Activated CD4-positive, alpha-beta T cell treated with anti-CD3 and anti-CD28 coated beads, Interleukin-2, amount 10 ng/mL, durations not matched to agents 7 days and 5 days (primary cell): ENCODE measurements around the gene ACVR2B. TPM values are rescaled to one million over a fixed set of nuclear protein-coding genes. Genes with fewer than 3 reads are reported as not detected.

Source experiments
- CTCF ChIA-PET: fragments of 350-600 bp; sonication (Branson Sonifier 250); formaldehyde crosslinking; loops from one replicate; lab custom pipeline; 2021; ENCODE audit warnings: antibody characterized with exemption; lab: Charles Lee
- POLR2A ChIA-PET: fragments of 350-600 bp; sonication (Branson Sonifier 250); formaldehyde crosslinking; loops from one replicate; lab custom pipeline; 2021; ENCODE audit warnings: antibody characterized with exemption; lab: Charles Lee
- DNase-seq: peaks from one replicate; pipeline ENCODE4 v3.0.0-alpha.2; 2020
- H3K27ac Mint-ChIP-seq: one replicate; pipeline ENCODE4 v1.8.0; 2021; ENCODE audit warnings: mild to moderate bottlenecking, moderate library complexity, mixed read lengths
- H3K27me3 Mint-ChIP-seq: one replicate; pipeline ENCODE4 v1.8.0; 2021; ENCODE audit warnings: mixed read lengths
- H3K36me3 Mint-ChIP-seq: one replicate; pipeline ENCODE4 v1.8.0; 2021; ENCODE audit warnings: low read depth, mixed read lengths
- H3K4me1 Mint-ChIP-seq: one replicate; pipeline ENCODE4 v1.8.0; 2021; ENCODE audit warnings: mixed read lengths
- H3K4me3 Mint-ChIP-seq: one replicate; pipeline ENCODE4 v1.8.0; 2021; ENCODE audit warnings: mild to moderate bottlenecking, moderate library complexity, mixed read lengths
- H3K9me3 Mint-ChIP-seq: one replicate; pipeline ENCODE4 v1.8.0; 2021; ENCODE audit warnings: mixed read lengths
- total RNA-seq, 2 experiments: library from RNA; stranded (reverse); gene quantifications; one replicate each; pipeline ENCODE4 v1.2.3, GENCODE V29; 2021

Gene ACVR2B
- total RNA-seq, 2 experiments from 2014 or later: 6.0 to 6.6 TPM

GRCh38 chr3:38497031-38497430 lies 43.3 kb downstream of the ACVR2B start:
- Mint-ChIP-seq H3K4me3 (peak overlapping the region; percentile 98), H3K36me3 (peaks cover 24% of the 10 kb centered on the region), H3K27me3 (no peaks in the 10 kb centered on the region), H3K9me3 (no peaks in the 10 kb centered on the region), H3K4me1 (peaks cover 21% of the 10 kb centered on the region), H3K27ac (peak overlapping the region; percentile 93)
- ChIA-PET POLR2A (interaction anchor here (0.6 kb wide), 1 partner anchor 213 kb away, joined by 4 read pairs; no protein-coding TSS in a partner anchor), CTCF (interaction anchor here (0.7 to 2.1 kb wide), 10 partner anchors 11 to 938 kb away, joined by 3 to 10 read pairs (median 6); partner anchors contain the start of gene XYLB)
- no peak for DNase-seq

- ChIA-PET POLR2A (no interaction called here), CTCF (interaction anchor here (0.9 to 1.1 kb wide), 2 partner anchors 9 to 11 kb away, joined by 3 to 4 read pairs; no protein-coding TSS in a partner anchor)
Observed at GRCh38 chr3:38500688-38501417, 47.2 kb downstream of the ACVR2B start.

GRCh38 chr3:38507120-38507519 lies 53.4 kb downstream of the ACVR2B start:
- no peak overlapping the region for H3K4me3 Mint-ChIP-seq
- peaks cover 37% of the 10 kb centered on the region for H3K36me3 Mint-ChIP-seq
- no peaks in the 10 kb centered on the region for H3K27me3 Mint-ChIP-seq
- no peaks in the 10 kb centered on the region for H3K4me1 Mint-ChIP-seq
- ChIA-PET CTCF (interaction anchor here (1.3 kb wide), 1 partner anchor 13 kb away, joined by 4 read pairs; no protein-coding TSS in a partner anchor), POLR2A (no interaction called here)
- no peaks in the 10 kb centered on the region for H3K9me3 Mint-ChIP-seq
- H3K27ac Mint-ChIP-seq: no peak overlapping the region
- DNase-seq: no peak

More at GRCh38 chr3:38500688-38501417, 47.2 kb downstream of the ACVR2B start:
- DNase-seq: no peak
- Mint-ChIP-seq H3K27me3 (no peaks in the 10 kb centered on the region), H3K4me1 (peaks cover 21% of the 10 kb centered on the region), H3K36me3 (peaks cover 37% of the 10 kb centered on the region), H3K27ac (no peak overlapping the region), H3K9me3 (no peaks in the 10 kb centered on the region), H3K4me3 (no peak overlapping the region)

GRCh38 chr3:38509732-38510131 lies 56.0 kb downstream of the ACVR2B start:
- Mint-ChIP-seq H3K27me3 (no peaks in the 10 kb centered on the region), H3K4me3 (no peak overlapping the region), H3K4me1 (no peaks in the 10 kb centered on the region), H3K36me3 (peaks cover 36% of the 10 kb centered on the region), H3K9me3 (no peaks in the 10 kb centered on the region), H3K27ac (no peak overlapping the region)
- ChIA-PET POLR2A (no interaction called here), CTCF (interaction anchor here (0.8 to 1.4 kb wide), 3 partner anchors 9 to 137 kb away, joined by 3 to 4 read pairs (median 4); no protein-coding TSS in a partner anchor)
- no peak for DNase-seq

- Mint-ChIP-seq H3K36me3 (peaks cover 35% of the 10 kb centered on the region), H3K4me3 (no peak overlapping the region), H3K9me3 (no peaks in the 10 kb centered on the region), H3K27me3 (no peaks in the 10 kb centered on the region), H3K4me1 (no peaks in the 10 kb centered on the region), H3K27ac (no peak overlapping the region)
- DNase-seq: no peak
- CTCF ChIA-PET: interaction anchor here (1.4 kb wide), 1 partner anchor 136 kb away, joined by 3 read pairs; no protein-coding TSS in a partner anchor
- POLR2A ChIA-PET: no interaction called here
Observed at GRCh38 chr3:38510631-38511030, 56.9 kb downstream of the ACVR2B start.

- H3K4me3 Mint-ChIP-seq: no peak overlapping the region
- DNase-seq: no peak
- ChIA-PET CTCF (no interaction called here), POLR2A (no interaction called here)
- H3K27me3 Mint-ChIP-seq: no peaks in the 10 kb centered on the region
- H3K9me3 Mint-ChIP-seq: no peaks in the 10 kb centered on the region
- no peaks in the 10 kb centered on the region for H3K4me1 Mint-ChIP-seq
- peaks cover 32% of the 10 kb centered on the region for H3K36me3 Mint-ChIP-seq
- no peak overlapping the region for H3K27ac Mint-ChIP-seq
Observed at GRCh38 chr3:38511546-38511945, 57.9 kb downstream of the ACVR2B start.

- H3K27ac Mint-ChIP-seq: no peak overlapping the region
- CTCF ChIA-PET: no interaction called here
- H3K4me1 Mint-ChIP-seq: peaks cover 23% of the 10 kb centered on the region
- POLR2A ChIA-PET: no interaction called here
- H3K36me3 Mint-ChIP-seq: peaks cover 33% of the 10 kb centered on the region
- H3K4me3 Mint-ChIP-seq: no peak overlapping the region
- no peak for DNase-seq
- H3K27me3 Mint-ChIP-seq: no peaks in the 10 kb centered on the region
- no peaks in the 10 kb centered on the region for H3K9me3 Mint-ChIP-seq
Observed at GRCh38 chr3:38515367-38515766, 61.7 kb downstream of the ACVR2B start.

- Mint-ChIP-seq H3K4me3 (no peak overlapping the region), H3K27me3 (no peaks in the 10 kb centered on the region), H3K9me3 (no peaks in the 10 kb centered on the region), H3K4me1 (peaks cover 35% of the 10 kb centered on the region), H3K27ac (no peak overlapping the region), H3K36me3 (peaks cover 33% of the 10 kb centered on the region)
- DNase-seq: no peak
- CTCF ChIA-PET: interaction anchor here (1.1 kb wide), 1 partner anchor 544 kb away, joined by 3 read pairs; no protein-coding TSS in a partner anchor
- POLR2A ChIA-PET: no interaction called here
Observed at GRCh38 chr3:38516669-38517068, 63.0 kb downstream of the ACVR2B start.

DNA sequence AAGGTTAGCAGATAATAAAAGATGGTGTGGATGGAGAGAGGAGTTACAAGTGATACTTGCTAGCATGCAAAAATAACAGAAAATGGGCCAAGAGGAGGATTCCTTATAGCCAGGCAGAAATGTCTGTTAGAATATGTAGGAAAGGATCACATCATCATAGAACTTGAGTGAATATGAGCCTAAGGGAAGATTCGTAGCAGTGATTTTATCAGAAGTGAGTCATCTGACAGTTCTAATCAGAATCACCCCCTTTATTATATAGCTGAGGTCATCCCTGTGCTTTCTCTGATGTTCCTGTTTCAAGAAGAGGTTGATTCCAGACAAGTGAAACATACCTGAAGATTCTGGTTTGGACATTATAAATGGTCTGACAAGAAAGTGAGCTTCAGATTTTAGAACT lies 65.3 kb downstream of the ACVR2B start:
- Mint-ChIP-seq H3K9me3 (no peaks in the 10 kb centered on the region), H3K4me1 (peaks cover 35% of the 10 kb centered on the region), H3K27me3 (no peaks in the 10 kb centered on the region), H3K4me3 (no peak overlapping the region), H3K36me3 (peaks cover 35% of the 10 kb centered on the region), H3K27ac (peak overlapping the region; percentile 85)
- CTCF ChIA-PET: interaction anchor here (0.9 to 2.9 kb wide), 4 partner anchors 15 to 172 kb away, joined by 3 to 10 read pairs (median 3); partner anchors contain the start of genes EXOG and XYLB
- DNase-seq: no peak
- POLR2A ChIA-PET: no interaction called here

DNA sequence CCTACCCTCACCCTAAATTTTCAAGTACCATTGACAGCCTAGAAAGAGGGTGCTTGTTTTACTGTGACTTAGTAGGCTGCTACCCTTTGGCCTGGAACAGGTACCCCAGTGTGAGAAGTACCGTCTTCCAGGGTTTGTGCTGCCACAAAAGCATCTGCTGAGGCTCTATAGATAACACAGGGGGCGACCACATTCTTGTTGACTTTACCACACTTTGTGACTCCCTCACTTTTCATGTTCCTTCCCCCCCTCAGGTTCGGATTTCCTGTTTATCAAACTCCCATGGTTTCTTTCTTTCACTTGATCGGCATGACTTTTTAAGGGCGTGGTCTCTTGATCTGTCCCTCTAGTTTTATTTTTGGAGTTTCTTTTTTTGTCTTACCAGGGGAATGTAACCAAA lies 66.0 kb downstream of the ACVR2B start:
- POLR2A ChIA-PET: no interaction called here
- CTCF ChIA-PET: interaction anchor here (0.9 to 2.9 kb wide), 6 partner anchors 12 to 173 kb away, joined by 3 to 10 read pairs (median 3); partner anchors contain the start of genes EXOG and XYLB
- H3K27ac Mint-ChIP-seq: peak overlapping the region; percentile 85
- H3K27me3 Mint-ChIP-seq: no peaks in the 10 kb centered on the region
- peaks cover 37% of the 10 kb centered on the region for H3K36me3 Mint-ChIP-seq
- peaks cover 35% of the 10 kb centered on the region for H3K4me1 Mint-ChIP-seq
- no peaks in the 10 kb centered on the region for H3K9me3 Mint-ChIP-seq
- peak overlapping the region; percentile 52 for H3K4me3 Mint-ChIP-seq
- DNase-seq: peak; percentile 68

GRCh38 chr3:38521391-38521987 lies 67.8 kb downstream of the ACVR2B start:
- H3K27ac Mint-ChIP-seq: no peak overlapping the region
- H3K4me1 Mint-ChIP-seq: peaks cover 35% of the 10 kb centered on the region
- DNase-seq: peak; percentile 72
- CTCF ChIA-PET: interaction anchor here (0.5 to 2.9 kb wide), 18 partner anchors 8 to 478 kb away, joined by 3 to 10 read pairs (median 4); partner anchors contain the start of gene EXOG
- no peak overlapping the region for H3K4me3 Mint-ChIP-seq
- peaks cover 45% of the 10 kb centered on the region for H3K36me3 Mint-ChIP-seq
- no peaks in the 10 kb centered on the region for H3K9me3 Mint-ChIP-seq
- H3K27me3 Mint-ChIP-seq: no peaks in the 10 kb centered on the region
- POLR2A ChIA-PET: no interaction called here

DNA sequence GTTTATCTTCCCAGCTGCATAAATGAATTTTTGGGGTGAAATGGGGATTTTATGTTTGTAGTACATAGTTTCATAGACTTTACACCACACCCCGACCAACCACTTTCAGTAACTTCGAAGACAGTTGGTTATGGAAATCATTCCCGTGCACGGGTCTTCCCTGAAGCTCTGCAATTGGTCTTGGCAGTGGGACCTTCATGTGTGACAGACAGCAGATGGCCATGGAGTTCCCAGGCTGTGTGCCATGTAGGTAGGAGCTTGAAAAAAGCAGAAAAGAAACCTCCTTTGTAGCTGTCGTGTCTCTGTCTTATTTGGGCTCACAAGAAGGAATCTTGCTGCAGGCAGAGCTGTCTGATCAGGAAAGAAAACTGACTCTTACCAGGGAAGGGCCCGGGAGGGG lies 68.3 kb downstream of the ACVR2B start:
- Mint-ChIP-seq H3K4me1 (peaks cover 35% of the 10 kb centered on the region), H3K9me3 (no peaks in the 10 kb centered on the region), H3K4me3 (no peak overlapping the region), H3K27ac (no peak overlapping the region), H3K27me3 (no peaks in the 10 kb centered on the region), H3K36me3 (peaks cover 42% of the 10 kb centered on the region)
- CTCF ChIA-PET: interaction anchor here (0.5 to 1.8 kb wide), 13 partner anchors 26 to 478 kb away, joined by 3 to 6 read pairs (median 4); partner anchors contain the start of gene EXOG
- POLR2A ChIA-PET: no interaction called here
- DNase-seq: no peak
